NCI-H524 (cell line): ENCODE results near the gene WDR5.
A peak's percentile ranks its signal among the peaks of the same experiment; 100 is the strongest.

Experiments
- DNase-seq, 2 experiments: peaks; one replicate each; lab custom pipeline; 2025; lab: John Stamatoyannopoulos, UW

Gene WDR5

DNA sequence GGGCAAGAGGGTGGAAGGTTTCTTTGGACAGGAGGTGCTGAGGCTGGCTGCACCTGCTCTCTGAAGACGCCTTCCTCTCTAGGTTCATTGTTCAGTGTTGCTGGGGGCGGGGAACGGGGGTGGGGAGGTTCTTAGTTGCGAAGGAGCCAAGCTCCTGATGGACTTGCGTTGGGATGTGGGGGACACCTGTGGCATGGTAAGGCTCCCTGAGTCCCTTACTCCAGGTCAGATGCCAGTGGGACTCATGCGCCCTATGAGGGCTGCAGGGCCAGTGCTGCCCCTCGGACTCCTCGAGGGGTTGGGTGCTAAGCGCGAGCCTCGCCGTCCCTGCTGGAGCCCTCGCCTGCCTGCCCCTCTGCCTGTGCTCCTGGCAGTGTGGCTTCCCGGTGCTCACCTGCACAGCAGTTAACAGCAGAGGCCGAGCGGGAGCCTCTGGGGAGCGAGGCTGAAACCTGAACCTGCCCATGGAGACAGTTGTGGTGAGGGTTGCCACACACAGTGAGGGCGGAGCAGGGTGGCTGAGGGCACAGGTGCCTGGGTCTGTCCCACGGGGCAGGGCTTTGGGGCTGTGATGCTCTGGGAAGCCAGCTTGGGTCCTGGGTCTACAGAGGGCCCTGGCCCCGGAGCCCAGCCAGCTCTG, 23.0 kb downstream of the WDR5 start:
- DNase-seq, result no peak

DNA sequence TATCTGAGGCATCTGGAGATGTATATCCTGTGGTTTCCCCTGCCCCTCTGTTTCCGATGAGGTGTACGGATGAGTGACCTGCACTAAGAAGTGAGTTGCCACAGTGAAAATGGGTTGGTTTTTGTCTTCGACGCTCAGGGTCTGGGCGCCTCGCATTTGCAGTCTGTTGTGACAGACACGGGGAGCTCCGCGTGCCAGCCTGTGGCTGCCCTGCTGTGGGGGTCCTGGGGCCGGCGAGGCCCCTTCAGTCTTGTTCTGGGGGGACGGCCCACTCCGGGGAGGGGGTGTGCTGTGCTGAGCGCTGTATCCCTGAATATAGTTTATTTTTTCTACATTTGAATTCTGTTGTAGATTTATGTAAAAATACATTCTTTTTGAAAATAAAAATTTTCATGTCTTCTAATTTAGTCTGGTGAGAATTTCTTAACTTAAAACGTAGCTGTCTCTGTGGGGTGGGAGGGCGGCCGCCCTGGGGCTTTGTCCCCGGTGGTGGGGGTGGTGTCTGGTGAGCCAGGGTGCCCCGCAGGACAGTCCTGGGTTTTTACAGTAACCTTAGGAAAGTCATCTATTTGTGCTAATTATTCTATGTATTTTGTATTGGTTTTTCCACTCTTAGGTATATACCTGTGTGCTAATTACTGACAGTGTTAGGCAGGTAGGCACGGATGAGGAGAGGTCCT, 23.8 kb downstream of the WDR5 start:
- no peak for DNase-seq

DNA sequence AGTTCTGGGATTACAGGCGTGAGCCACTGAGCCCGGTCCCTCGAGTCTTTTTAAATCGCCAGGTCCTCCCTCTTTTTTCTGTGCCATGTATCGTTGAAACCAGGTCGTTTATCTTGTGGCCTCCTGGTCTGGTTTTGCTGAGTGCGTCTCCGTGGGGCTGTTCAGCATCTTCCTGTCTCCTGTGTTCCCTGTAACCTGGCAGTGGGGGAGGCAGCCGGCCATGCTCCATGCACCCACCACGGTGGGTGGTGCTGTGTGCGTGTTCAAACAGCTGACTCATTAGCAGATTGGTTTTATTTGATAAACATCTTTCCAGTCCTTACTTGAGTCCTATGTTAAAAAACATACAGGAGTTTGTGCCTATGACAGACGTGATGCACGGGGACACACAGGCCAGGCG, 25.8 kb downstream of the WDR5 start:
- no peak for DNase-seq

DNA sequence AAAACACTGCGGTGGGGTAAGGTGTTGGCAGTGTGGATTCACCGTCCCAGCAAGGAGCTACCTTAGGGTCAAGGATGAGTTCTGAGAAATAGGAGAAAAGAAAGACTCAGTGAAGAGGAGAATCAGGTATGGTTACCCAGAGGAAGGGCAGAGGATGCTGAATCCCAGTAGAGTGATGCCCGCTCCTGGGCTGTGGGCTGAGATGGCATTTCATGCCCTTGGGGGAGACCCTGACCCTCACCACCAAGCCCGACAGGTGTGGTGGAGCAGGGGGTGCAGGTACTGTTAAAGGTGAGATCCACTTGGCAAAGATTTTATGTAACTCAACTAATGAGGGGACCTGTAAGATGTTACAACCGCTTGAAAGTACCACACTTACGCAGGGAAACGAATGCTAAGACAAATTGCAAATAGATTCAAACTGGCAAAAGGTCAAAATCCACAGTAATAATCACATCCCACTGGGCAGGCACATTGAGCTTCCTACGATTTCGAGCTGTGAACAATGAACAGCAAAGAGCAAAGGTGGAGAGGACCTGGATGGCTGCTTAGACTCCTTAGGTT, 26.4 kb downstream of the WDR5 start:
- peak in 1 of 2 experiments; percentile 29 for DNase-seq

DNA sequence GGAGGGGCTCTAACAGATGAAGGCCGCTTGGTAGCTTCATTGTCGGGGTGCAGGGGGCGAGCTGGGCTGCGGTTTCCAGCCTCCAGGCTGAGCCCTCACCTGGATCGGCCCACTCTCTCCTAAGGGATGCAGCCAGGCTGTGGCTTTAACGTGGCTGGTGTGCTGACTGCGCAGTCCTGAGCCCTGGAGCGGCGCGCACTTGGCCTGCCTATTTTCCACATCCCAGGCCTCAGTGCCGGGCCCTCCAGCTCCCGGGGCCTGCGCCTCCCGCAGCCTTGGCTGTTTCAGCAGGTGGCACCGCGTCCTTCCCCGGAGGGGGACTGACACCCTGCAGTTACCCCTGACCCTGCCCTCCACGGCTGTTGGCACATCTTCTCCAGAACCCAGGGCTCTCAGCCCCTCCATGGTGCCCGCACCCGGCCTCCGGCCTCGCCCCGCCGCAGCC, 27.1 kb downstream of the WDR5 start:
- no peak for DNase-seq

DNA sequence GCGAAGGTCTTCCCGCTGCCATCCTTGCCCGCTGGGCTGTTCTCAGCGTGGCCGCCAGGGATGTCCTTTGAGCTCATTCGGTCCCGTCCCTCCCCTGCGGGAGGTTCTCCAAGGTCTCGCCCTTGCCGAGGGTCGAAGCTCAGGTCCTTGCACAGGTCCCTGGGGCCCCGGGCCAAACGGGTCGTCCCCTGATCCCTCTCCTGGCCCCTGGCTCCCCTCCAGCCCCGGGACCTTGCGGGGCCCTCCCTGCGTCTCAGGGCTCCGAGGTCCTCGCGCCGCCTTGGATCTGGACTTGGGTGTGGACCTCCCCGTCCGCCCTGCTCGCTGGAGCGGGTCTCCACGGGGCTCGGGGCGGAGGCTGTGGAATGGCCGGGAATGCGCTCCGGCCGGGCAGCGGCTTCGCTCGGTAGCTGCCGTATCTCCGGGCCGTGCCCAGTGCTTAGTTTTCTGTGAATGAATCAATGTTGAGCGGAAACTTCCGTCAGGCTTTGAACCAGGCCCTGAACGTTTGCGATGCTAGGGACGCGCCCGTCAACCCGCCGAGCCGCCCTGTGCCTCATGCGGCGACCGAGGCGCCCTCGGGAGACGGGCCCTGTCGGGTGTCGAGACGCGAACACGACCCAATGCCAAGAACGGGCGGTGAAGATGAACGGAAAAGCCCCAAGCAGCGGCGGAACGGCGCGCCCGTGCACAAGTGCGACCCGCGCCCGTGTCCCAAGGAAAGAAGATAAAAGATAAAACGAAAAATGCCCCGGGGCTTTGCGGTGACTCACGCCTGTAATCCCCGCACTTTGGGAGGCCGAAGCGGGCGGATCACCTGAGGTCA, 27.7 kb downstream of the WDR5 start:
- peak; percentile 21 to 59 for DNase-seq

DNA sequence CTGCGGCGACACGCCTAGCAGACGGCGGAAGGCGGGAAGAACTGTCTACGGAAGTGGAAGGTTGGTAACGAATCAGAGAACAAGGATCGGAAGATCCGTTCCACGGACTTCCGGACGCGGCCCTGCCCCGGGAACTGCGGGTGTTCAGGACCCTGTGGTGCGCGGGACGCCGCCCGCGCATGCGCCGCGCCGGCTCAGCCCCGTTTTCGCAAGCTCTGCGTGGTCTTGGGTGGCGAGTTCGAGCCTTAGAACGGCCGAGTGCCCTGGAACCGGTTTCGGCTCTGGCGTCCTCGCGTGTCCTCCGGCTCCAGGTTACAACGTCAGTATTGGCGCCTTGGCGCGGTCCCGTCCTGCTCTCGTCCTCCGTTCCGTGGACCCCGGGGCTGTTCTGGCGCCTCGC, 29.0 kb downstream of the WDR5 start:
- no peak for DNase-seq

DNA sequence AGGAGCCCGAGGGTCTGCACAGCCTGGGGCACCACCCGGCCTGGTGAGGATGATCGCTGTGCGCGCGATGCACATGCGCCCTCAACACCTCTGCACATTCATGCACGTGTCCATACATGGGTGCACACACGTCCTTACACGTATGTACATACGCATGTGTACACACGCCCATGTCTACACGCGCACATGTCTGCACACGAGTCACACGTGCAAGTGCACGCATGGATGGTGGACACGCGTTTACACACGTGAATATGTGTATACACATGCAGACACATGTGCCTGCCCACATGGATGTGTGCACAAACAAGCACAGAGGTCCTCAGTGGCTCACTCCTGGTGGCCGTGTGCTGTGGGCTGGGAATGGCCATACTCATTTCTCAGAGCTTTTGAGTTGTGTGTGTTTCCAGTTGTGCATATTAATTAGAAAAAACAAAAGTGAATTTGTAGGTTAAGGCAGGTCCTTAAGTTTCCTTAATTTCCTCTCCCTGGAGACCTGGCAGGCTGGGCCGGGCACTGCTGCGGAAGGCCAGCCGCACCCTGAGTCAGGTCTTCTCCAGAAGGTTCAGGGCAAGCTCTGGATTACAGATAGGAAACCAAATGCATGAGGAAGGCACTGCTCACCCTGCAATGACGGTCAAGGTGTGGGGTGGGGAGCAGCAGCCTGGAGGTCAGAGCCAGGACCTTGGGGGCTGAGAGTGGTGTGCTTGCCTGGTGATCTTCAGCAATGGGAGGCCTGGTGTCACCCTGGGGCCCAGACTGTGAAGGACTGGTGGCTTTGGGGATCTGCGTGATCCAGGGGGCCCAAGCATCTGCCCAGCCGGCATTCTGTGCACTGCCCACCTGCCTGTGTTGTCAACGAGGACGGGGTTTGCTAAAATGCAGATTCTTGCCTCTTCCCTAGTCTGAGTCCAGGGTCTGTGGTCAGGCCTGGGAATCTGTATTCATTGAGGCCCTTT, 29.8 kb downstream of the WDR5 start:
- no peak for DNase-seq

DNA sequence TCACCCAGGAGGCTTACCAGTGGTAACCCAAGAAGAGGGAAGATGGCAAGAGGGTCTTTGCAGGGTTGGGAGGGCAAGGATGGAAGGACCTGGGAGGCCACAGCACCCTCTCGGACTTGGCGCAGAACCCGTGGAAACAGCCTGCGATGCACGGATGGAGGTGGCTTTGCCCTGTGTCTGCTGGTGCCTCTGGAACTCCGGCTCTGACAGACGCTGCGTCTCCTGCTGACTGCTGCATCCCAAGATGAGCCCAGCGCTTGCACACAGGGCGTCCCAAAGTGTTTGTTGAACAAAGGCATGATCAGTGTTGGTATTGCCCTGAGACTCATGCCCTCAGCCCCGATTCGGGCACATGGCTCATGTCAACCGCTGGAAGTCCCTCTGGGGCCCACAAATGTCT, 30.5 kb downstream of the WDR5 start:
- no peak for DNase-seq

DNA sequence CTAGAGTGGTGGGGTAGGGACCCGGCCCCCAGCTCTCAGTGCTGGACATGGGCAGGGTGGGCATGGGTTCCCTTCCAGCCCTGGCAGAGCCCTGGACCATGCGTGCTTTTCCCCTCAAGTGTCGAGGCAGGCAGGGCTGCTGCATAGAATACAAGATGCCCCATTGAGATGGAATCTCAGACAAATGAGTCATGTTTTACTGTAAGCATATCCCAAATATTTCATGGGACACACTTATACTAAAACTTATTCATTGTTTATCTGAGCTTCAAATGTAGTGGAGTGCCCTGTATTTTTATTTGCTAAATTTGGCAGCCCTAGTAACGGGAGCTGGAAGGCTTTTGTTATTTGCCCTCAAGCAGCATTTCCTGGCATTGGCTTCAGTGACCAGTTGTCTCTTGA, 31.6 kb downstream of the WDR5 start:
- DNase-seq, result no peak

DNA sequence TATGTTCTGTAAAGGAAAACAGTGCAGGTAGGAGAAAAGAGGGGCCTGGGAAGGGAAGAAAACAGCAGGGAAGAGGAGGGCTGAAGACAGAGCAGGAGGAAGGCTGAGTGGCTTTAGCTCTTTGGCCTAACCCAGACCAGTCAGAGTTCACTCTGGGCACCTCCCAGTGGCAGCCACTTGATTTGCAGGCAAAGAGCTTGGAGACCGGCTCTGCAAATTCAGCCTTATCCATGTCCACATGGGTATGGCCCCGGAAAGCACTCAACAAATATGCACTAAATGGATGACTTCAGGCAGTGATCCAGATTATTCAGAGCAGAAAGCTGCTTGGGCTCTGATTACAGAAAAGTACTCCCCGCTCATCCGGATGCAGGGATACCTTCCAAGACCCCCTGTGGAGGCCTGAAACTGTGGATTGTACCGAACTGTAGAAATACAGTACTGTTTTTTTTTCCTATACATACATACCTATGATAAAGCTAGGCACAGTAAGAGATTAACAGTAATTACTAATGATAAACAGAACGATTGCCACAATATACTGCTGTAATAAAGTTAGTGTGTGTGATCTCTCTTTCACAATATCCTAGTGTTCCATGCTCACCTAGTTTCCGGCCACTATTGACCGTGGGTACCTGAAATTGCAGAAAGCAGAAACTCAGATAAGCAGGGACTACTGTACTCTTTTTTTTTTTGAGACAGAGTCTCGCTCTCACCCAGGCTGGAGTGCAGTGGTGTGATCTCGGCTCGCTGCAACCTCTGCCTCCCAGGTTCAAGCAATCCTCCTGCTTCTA, 33.1 kb downstream of the WDR5 start:
- DNase-seq, result no peak

DNA sequence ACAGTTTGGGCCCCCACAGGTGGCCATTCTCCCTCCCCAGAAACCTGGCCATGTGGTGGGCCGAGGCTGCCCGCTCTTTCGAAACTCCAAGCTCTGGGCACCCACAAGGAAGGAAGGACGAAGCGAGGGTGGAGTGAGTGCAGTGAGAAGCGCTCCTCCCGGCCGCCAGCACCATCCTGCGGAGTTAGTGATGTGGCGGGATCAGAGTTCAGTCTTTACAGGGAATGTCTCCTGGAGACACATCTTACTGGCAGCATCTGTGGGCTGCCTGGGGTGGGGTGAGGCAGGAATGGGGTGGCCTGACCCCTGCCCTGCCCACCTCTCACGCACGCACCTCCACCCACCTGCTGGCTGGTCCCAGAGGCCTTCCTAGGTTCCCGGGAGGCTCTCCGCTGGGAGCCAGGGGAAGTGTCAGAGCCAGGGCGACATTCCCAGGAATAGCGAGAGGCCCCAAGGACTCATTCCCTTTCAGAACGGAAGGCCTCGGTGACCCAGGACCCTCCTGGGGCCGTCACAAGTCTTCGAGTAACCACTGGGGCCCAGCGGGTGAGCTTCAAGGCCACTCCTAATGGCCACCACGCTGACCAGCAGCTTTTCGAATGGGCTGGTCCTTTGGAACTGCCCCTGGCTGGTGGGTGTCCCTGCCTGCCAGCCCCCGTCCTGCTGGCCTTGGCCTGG, 34.0 kb downstream of the WDR5 start:
- no peak for DNase-seq

DNA sequence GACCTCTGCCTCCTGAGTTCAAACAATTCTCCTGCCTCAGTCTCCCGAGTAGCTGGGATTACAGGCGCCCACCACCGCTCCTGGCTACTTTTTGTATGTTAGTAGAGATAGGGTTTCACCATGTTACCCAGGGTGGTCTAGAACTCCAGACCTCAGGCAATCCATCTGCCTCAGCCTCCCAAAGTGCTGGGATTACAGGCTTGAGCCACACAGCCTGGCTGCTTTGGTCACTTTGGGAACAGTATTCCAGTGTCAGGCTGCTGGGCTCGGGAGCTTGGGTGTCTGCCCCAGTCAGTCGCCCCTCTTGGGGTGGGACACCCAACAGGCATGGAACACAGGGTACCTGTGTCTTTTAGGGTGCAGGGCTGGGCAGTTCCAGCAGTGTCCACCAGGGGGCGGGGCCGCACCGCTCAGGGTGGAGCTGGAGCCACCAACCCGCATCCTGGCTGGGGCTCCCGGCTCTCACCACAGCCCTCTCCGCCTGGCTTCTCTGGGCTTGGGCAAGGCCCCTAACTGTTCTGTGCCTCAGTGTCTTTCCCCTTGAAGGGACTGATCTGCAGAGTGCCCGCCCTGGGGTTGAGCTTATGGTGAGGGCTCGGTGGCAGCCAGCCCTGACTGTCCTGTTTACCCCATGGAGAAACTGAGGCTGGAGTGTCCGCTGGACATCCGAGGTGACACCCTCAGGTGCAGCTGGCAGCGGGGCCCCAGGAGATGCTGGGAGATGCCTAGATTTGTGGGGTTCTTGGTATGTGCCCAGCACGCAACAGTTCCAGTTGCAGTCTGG, 34.8 kb downstream of the WDR5 start:
- no peak for DNase-seq

DNA sequence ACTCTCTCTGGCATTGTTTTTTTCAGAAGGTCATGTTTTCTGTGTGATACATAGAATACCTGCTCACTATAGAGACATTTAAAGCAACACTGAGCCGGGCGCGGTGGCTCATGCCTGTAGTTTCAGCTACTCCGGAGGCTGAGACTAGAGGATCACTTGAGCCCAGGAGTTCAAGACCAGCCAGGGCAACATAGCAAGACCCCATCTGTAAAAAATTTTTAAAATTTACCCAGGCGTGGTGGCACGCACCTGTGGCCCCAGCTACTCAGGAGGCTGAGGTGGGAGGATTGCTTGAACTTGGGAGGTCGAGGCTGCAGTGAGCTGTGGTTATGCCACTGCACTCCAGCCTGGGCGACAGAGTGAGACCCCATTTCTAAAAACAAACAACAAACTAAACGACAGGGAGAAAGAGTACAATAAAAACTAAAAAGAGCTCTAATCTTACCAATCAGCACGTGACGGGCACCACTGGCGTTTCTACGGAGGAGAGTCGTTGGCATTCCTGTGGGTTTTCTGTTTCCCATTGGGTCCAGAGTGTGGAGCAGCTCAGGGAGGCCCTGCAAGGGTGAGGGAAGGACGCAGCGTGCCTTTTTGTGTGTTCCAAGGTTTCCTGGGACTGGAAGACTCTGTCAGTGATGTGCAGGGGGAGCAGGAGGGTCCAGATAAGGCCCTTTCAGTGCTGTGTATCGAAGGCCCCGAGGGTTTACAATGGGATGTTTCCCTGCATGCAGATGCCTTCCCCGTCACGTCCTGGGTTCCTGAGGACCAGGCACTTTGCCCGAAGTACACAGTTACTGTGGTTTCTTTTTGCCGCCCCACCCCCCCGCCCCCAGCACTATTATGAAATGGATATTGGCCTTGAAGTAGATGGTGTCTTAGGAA, 35.7 kb downstream of the WDR5 start:
- no peak for DNase-seq

DNA sequence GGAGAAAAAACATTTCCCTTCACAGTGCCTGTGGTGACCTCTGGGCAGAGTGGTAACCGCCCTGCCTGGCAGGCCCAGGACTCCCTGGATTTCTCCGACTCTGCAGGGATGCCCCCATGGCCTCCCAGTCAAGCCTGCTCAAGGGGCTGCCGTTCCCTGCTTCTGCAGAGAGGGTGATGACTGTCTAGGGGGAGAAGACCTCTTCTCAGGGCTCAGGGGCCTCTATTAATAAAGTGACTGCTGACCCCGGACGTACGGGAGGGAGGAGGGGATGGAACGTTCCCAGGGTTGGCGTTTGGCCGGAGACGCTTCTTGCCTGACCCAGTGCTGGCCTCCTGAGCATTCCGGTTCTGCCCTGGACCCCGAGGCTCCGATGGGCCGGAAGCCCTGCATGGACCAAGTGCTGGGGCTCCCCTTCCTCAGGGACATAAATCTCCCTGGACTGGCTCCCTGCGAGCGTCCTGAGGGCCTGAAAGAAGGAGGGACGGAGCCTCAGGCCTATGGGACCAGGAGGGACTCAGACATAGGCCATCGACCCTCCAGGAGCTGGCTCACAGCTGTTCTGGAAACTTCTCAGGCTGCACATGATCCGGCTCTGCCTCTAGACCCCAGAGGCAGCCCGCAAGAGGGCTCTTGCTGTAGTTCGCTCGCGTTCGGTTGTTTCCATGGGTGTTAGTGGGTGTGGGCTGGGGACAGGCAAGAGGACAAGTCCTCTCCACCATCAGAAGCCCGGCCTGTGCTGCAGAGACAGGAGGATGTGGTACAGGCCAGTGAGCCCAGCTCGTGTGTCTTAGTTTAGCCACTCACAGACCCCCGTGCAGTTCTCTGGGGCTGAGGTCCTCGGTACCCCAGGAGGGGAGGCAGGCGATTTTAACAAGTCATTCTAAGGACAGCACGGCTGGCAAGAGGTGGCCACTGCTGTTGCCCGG, 36.6 kb downstream of the WDR5 start:
- DNase-seq, result no peak

DNA sequence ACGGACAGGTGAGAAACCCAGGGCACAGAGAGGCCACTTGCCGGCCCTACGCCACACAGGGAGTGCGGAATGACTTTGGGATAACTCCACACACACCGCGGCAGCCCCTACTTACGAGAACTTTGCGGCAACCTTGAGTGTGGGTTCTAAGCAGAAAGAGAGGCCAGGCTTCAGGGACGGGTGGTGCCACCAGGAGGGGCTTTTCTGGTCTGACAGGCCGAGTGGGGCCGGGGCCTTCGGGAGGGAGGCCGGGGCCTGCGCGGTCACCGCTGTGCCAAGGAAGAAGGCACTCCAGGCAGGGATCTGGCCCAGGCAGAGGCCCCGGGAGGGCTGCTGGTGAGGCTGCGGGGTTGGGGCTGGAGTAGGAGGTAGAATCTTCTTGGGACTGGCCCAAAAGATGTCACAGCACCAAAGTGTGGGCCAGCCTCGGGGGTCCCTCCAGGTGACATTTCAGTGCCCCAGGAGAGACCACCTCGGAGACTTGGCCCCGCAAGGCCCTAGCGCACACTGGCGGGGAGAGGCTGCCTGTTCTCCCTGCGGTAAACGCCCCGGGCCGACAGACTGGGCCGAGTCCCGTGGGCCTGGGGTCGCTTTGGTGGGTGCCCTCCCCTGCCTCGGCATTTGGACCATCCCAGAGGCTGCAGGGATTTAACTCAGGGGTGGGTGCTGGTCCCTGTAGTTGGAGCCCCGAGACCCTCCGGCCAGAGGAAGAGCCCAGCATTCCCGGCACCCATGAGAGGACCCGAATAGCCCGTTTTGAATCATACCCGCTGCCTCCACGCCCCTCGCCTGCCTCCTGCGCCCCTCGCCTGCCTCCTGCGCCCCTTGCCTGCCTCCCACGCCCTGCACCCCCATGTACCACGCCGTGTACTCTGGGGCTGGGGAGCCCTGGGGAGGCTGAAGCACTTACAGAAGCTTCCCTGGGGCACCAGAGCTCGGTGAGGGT, 37.5 kb downstream of the WDR5 start:
- no peak for DNase-seq
